NCI-H1105 (cell line): ENCODE measurements around the gene ATP10B.
"Not testable (repeated sequence)": the region's sequence is repeated elsewhere in the genome, so short reads cannot be mapped to it uniquely, and the experiment has no call there.

ENCODE experiments used
- DNase-seq: peaks from one replicate; lab custom pipeline; 2025; lab: John Stamatoyannopoulos, UW

ATP10B gene

DNA sequence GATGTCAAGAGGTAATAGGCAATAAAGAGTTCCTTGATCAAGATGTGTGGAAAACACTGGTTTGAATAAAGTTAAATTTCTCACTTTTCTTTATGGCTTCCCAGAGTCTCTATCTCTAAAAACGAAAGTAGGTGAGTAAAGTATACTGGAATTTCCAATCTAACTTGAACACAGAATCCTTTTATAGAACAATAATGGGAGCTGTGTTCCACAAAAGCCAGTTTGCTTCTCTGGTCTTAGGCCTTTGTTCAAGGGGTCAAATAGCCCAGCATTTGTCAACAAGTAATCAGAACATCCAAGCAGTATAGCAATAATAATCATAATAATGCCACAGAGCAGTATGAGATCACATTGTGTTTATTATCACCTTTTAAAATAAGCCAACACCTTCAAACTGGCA is 20.2 kb downstream of the ATP10B start:
- no peak for DNase-seq

GRCh38 chr5:160824301-160825001 is 27.6 kb downstream of the ATP10B start:
- no peak for DNase-seq

DNA sequence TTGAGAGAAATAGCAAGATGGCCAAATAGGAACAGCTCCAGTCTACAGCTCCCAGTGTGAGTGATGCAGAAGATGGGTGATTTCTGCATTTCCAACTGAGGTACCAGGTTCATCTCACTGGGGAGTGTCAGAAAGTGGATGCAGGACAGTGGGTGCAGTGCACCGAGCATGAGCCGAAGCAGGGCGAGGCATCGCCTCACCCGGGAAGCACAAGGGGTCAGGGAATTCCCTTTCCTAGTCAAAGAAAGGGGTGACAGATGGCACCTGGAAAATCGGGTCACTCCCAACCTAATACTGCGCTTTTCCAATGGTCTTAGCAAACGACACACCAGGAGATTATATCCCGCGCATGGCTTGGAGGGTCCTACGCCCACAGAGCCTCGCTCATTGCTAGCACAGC is 39.0 kb downstream of the ATP10B start:
- DNase-seq, result not testable (repeated sequence)

DNA sequence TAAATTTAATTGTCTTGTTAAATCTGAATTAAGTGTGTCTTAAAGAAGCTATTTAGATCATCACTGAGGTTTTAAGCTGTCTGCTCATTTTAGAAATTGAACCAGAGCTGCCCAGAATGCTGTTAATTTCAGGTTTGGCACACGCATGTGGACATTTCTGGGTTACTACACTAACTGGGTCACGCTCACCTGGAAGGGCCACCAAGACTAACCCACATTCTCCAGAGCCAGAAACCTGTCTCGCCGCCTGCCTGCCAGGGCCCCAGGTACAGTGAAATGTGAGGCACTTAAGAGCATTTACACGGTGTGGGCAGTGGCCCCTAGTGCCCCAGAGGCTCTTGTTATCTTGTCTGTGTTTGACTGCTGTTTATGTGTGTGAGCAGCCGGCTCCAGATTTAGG is 46.6 kb downstream of the ATP10B start:
- no peak for DNase-seq

GRCh38 chr5:160802592-160802991 is 49.4 kb downstream of the ATP10B start:
- DNase-seq, result no peak

DNA sequence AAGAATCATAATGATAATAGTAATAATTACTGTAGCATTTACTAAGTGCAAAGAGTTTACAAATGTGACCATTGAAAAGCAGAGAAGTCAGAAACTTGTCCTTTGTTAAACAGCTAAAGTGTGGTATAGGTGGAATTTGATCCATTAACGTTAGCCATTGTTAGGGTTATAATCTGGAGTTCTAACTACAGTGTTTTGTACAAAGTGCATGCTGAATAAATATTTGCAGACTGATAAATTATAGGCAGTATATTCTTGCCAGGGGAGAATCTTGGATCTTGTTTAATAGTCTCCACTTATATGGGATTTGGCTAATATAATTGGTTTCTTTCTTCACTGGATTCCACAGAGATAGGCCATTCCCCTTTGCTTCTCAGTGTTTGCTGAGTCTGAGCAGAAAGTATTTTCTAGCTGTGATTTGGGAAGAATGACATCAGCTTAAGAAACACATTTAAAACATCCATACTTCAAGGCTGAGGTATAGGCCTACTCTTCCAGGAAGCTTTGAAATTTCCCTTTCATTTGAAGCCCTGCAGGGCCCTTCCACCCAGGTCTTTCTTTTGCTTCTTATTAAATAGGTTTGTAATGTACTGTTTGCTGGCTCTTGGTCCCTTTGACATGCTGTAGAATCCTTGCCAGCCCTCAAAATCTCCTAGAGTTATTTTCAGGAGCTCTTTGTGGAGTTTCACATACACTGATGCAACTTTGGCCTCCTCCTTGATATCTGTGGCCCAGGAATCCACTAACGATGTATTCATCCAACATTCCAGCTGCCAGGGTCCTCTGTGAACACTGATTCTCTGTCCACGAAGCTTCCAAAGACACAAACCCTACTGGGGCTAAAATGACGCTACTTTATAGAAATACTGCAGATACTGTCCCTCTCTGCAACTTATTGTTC is 51.4 kb downstream of the ATP10B start:
- no peak for DNase-seq

DNA sequence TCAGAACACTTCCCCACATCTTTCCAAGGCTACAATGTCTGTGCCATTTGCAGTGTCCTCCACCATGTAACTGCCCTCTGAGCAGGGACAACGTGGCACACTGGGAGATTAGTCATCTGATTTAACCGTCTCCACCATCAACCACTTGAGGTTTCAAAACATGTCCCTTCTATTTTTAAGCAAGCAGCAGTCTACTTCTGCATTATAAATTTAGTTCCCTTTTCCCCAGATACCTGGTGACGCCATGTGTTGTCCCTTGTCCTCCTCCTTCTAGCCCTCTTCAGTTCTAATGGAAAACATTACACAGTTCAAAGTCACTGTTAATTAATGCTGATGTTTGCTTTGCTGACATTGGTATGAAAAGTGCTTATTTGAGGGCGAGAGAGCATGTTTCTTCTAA is 52.8 kb downstream of the ATP10B start:
- DNase-seq, result peak; percentile 10

DNA sequence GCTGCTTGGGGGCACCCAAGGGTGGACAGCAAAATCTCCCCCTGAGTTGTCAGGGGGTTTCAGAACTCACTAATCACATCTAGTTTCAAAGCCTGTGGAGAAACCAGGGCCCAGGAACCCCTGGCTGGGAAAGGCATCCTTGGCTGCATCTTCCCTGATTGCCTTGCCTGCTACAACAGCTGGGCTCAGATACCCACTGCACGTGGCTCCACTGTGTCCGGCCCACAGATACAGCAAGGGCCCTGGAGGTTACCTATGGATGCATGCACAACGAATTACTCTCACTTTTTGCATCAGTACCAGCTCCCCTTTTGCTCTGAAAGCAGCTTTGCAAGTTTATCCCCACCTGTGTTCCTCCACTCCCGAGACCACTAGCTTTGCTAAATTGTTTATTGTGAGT is 55.0 kb downstream of the ATP10B start:
- no peak for DNase-seq

GRCh38 chr5:160793530-160793899 is 58.5 kb downstream of the ATP10B start:
- DNase-seq, result no peak

DNA sequence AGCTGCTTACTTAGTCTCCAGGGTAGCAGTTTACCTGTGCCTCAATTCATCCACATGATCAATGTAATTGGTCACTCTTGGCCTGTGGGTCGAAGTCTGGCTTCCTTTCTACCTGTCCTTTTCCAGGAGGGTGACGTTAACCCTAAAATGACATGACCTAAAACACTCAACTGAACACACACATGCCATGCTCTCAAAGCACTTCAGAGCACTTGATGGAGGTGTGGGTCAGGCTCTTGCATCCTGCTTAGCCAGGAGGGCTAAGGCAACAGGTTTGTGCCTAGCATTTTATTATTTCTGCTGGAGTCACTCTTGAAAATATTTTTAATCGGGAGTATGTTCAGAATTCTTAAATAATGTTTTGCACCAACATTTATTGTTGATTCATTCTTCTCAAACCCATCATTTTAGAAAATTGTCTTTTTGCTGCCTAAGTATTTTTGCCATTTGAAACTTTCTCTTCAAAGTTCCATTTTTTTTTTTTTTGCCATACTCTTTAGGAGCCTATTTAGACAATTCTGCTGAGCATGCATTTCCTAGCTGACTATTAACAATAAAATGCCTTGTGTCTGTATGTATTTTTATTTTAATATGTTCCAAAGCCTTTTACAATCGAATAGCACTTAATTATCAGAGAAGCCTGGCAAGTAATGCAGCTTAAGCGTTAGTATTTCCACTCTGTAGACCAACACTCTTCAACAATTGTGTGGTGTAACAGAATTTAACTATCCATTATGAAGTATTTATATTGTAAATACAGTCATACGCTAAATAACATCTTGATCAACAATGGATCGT is 59.1 kb downstream of the ATP10B start:
- no peak for DNase-seq

GRCh38 chr5:160792281-160792680 is 59.7 kb downstream of the ATP10B start:
- DNase-seq, result no peak

DNA sequence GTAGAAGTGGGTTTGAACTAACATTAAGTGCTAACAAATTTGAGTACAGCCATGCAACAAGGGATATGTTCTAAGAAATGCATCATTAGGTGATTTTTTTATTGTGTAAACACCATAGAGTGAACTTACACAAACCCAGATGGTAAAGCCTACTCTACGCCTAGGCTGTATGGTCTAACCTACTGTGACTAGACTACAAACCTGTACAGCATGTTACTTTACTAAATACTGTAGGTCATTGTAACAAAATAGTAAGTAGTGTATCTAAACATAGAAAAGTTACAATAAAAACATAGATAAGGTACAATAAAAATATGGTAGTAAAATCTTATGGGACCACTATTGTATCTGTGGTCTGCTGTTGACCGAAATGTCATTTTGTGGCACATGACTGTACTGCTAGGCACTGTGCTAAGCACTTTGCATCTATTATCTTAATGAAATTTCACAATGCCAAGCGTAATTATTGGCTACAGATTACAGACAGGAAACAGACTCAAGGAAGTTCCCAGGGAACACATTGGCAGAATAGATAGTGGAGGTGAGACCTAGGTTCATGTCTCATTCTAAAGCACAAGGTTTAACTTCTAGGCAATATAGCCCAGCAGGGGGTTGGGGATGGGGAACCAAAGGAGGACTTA is 62.7 kb downstream of the ATP10B start:
- no peak for DNase-seq

GRCh38 chr5:160788102-160788660 is 63.8 kb downstream of the ATP10B start:
- no peak for DNase-seq

- peak; percentile 2 for DNase-seq
These were observed 64.8 kb downstream of the ATP10B start for GRCh38 chr5:160787240-160787639.

DNA sequence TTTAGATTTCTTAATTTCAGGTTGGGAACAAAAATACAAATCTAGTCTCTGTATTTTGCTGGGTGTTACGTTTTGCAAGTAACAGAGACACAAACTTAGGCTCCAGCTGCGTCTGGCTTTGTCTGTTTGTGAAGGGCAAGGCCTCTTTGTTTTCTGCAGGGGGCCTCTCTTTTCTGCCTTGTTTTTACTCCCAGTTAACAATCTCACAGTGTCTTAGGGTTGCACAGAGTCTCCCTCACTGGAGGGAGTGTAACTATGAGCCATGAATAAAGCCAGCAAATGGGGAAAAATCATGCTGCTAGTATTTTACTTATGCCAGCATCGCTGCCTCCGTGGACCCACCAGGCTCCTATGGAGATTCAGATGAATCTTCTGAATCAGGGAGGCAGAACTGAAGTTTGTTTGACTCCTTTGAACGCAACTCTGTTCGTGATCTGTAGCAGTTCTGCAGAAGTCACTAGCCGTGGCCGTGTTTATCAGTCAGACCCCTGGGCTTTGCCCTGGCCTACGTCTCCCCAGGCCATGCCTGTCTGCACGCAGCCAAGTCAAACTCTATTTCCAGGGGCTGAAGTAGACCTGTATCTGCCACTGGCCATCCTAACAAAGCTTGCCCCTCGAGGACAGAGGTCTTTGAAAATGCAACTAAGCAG is 77.2 kb downstream of the ATP10B start:
- DNase-seq, result no peak

DNA sequence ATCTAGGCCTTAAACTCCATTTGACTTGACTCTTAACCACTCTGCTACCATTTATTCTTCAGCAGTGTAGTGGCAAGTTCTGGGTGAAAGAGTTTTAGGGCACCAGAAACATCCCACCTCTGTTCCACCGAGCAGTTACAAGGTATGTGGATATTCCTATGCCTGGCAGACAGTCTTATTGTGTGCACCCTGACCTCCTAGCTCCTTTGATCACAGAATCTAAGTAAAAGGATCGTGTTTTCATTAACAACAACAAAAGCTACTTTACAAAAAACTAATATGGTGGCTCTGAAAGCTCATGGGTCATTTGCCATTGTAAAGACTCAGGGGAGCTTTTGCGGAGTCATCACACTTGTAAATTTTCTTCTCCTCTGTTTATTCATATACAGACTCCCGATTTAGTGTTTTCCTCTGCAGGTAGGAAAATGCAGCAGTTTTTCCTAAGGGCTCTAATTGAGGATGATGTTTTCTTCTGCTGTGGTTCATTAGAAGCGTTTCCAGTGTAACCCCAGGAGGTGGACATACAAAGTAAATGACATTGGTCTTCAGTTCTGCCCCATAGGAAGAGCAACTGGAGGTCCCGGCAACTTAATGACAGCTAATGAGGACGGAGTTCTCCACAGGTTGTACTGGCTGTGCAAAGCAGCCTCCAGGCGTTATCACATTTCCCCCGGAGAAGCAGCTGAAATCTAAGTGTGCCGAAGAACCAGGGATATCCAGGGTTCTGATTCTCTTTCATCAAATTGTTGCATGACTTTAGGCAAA is 78.2 kb downstream of the ATP10B start:
- DNase-seq, result no peak

DNA sequence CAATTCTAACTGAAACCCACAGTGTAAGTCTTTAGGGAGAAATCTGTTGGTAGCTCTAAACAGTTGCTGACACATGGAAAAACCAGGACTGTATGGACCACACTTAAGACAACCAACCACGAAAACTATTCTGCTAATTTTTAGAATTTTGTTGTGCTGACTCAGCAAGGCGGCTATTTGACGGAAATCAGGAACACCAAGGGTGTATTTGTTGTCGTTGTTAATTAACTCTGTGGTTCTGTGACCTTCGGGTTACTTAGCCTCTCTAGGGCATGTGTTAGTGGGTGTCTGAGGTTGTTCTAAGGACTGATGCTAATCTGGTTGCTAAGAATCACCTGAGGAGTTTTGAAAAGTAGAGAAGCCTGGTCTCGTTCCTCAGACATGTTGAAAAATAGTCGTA is 79.2 kb downstream of the ATP10B start:
- no peak for DNase-seq

DNA sequence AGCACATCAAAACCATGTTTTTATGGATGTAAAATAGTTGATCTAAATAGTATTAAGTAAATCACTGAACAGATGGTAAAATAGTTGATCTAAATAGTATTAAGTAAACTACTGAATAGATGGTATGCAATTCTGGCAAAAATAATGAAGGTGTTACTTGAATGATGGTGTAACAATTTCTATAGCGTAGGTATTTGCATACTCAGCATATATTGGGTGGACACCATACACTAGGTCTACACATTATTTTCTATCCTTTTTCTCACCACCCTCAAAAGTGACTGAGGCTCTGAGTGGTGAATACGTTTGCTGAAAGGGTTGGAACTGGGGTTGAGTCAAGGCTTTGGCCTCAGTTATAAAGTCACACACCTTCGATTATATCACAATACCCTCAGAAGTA is 81.3 kb downstream of the ATP10B start:
- DNase-seq, result no peak

DNA sequence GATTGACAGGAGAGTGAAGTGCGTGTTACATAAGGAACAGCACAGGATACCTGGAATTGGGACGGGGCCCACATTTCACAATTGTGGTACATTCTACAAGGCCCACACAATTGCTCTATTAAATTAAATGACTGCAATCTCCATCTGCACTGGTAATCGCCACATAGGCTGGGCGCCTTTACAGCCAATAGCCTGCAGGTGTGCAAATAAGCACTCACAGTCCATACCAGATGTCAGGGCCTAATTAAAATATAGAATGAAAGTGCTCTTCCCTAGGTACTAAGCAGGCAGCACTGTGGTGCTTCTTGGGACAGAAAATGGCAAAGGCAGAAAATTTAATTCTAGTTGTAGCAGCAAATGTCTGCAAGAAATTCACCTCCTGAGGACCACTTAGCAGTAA is 82.7 kb downstream of the ATP10B start:
- peak; percentile 68 for DNase-seq

DNA sequence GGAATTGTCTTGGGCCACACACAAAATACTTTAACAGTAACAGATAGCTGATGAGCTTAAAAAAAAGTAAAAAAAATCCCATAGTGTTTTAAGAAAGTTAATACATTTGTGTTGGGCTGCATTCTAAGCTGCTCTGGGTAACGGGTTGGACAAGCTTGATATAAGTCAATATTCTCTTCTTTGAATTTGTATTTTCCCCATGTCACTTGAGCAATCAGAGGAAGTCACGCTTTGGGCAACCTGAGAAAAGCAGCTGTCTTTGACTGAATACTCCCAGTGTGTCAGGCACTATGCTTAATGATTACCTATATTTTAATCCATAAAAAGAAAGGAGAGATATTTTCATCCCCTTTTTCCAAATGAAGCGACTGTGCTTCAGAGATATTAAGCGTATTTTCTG is 84.9 kb downstream of the ATP10B start:
- DNase-seq, result no peak

DNA sequence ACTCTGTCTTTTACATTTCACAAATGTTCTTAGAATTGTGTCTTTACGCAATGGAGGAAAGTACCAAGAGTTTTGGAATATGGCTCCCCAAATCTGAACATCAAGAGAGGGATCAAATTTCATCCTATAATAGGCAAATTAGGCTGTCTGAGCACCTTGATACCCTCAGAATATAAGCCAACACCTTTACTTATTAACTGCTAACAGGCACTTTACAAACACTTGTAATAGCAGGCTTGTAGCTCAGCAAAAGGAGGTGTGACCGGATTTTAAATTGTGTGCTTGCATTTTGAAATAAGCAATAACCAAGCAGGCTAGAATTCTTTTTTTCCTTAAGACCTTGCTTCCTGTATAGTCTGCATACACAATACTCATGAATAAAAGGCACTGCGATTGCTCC is 92.0 kb downstream of the ATP10B start:
- DNase-seq, result no peak
